Stimulated activated CD8-positive, alpha-beta memory T cell treated with anti-CD3 and anti-CD28 coated beads, Interleukin-2, amount 100 ng/mL, for 48 hours (primary cell): Measurements from ENCODE around the gene METTL24.
"Not testable (repeated sequence)": the region's sequence is repeated elsewhere in the genome, so short reads cannot be mapped to it uniquely, and the experiment has no call there.

ENCODE experiments used
- DNase-seq, 2 donors: peaks; one replicate each; pipeline ENCODE4 v3.0.0-alpha.2; 2020; ENCODE audit warnings: low read depth in 2 of 2

METTL24 gene

DNA sequence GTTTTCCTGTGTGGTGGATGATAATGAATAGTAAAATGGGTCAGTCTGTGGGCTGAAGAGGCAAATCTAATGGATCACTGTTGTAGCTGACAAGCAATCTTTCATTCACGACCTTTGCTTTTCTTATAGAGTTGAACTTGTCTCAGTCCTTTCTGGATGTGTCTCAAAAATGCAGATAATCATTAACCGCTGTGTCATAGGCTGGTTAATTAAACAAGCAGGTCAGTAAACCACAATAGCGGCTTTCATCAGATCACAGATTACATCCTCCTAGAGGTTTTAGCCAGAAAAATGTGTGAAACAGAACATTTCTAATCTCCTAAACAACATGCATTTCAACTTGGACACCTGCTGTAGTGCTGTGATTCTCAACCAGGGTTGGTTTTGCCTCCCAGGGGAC, 2.5 kb upstream of the METTL24 start:
- DNase-seq: no peak

DNA sequence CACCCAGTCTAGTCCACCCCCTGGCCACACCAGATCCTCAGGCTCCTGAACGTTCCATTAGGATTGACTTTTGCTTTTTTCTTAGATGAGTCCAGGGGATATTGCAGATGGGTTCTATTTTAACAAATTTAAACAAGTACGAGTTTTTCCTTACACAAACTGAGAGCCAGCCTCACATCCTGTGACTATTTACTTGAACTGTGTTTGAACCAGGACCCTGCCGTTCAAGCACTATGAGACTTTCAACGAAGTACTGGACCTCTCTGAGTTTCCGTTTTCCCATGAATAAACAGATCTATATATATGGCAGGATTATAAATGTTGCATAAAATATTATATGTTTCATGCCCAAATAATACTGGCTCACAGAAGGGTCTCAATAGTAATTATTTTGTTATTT, 1.4 kb upstream of the METTL24 start:
- DNase-seq: no peak

DNA sequence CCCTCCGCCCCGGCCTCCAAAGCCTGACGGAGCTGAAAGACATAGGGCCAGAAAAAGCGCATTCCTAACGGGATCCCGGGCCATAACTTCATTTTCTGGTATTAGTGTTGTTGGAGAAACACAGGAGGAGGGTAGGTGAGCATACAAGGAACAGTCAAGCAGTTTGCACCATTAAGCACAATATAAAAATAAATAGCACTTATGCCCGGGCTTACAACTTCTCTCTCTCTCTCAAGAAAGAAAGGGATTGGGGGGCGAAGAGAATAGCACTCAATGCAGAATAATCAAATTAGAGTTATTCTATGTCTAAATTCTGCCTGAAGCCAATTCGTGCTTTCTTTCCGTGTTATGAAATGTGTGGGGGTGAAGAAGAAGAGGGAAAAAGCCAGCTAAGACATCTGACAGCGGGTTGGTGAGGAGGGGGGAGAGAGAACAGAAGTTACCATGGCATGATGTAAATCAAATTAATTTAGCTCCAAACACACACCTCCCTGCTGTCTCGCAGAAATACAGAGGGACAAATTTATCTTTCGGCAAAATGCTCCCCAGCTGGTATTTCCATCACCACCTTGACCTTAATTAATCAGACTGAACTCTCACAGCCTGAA, 508 bp upstream of the METTL24 start:
- DNase-seq: no peak

DNA sequence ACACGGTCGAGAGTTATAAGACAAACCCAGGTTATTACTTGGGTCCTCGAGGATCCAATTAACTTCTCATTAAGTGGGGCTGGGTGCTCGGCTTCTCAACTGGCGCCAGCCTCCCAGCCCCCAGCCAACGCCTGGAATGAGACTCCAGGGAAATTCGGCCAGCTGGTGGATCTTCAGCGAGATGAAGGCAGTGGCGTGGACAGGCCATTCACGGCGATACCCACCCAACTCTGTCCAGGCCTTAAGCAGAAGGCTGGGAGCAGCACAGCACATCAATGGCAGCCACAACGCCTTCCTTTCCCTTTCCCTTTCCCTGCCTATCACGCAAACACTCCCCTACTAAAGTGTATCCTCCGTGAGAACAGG, 868 bp downstream of the METTL24 start:
- no peak for DNase-seq

DNA sequence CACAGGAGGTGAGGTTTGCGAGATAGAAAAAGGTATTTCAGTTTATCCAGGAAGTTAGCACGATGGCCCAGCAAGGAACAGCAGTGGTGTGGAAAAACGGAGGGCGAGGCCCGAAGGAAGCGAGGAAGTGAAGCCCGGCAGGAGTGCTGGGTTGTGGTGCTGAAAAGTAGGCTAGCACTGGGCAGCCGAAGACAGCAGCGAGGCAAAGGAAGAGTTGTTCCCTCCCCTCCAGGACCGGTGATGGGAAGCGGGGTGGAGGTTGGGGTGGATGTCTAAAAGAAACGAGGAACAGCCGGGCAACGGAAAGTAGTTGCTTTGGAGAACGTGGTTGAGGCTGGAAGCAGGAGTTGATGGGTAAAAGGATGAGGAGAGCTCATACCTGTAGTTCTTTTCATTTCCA, 1.4 kb downstream of the METTL24 start:
- no peak for DNase-seq

DNA sequence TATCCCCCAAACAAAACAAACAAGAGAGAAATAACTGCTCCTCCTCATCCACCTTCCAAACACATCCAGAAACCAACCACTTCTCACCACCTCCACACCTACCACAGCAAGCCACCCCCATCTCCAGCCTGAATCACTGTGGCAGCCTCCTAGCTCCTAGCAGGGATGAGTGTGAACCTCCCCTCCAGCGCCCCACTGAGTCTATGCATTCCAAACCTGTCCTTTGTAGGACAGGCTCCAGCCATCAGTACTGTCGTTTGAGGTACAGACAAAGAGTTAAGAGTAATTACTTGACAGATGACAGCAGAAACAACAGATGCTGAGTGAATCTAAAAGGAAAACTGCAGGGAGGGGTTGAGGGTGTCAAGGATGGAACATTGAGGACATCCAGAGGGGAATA, 2.4 kb downstream of the METTL24 start:
- no peak for DNase-seq

DNA sequence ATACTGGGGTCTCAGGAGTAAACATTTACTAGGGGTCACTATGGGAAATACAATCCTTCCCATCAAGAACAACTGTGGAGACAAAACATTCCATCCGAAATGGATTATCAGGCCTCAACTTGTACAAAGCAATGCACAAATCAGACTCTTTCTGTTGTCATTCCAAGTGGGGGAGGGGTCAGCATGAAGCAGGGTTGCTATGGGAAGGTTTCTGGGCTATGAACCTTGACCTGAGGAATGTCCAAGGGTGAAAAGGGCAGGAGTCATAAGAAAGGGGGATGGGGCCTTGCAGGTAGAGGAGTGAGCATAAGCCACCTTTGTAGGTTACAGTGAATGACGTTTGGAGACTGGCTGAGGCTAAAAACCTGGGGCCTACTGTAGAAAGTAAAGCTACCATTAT, 3.1 kb downstream of the METTL24 start:
- no peak for DNase-seq

DNA sequence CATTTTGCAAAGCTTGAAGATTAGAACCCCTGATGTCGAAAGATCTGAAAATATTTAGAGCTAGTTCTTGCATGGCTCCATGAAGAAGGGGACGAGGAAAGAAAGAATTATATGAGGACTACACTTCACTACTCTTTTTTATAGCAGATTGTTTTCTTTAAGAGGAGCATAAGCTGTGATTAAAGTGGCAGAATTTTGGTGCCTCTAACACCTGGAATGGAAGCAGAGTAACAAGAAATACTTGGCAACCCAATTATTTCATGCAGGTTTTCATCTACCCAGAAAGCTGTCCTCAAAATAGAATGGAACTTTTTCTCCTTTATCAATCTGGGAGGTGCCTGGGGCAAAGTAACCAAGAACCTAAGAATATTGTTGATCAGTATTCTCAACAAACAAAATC, 4.0 kb downstream of the METTL24 start:
- DNase-seq: no peak

DNA sequence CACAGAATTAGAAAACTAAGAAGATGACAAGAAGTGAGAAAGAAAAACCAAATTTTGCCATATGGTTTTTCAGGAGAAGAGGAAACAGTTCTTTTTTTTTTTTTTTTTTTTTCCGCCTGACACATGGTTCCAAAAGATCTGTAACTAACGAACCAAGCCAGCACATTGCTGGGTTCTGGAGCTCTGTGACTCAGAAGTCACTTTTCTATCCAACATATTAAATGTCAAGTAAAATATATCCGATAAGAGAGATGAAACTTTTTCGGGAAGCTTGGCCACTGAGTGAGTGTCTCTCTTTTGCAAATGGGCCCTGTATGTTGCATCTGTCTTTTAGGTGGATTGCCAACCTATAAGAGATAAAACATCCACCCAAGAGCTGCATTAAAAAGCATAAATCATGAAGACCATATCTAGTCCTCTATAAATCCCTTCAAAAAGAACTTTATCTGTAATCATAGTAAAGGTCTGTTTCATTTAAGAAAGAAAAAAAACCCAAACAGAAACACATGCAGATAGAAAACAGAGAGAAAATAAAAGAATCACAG, 4.6 kb downstream of the METTL24 start:
- no peak for DNase-seq

DNA sequence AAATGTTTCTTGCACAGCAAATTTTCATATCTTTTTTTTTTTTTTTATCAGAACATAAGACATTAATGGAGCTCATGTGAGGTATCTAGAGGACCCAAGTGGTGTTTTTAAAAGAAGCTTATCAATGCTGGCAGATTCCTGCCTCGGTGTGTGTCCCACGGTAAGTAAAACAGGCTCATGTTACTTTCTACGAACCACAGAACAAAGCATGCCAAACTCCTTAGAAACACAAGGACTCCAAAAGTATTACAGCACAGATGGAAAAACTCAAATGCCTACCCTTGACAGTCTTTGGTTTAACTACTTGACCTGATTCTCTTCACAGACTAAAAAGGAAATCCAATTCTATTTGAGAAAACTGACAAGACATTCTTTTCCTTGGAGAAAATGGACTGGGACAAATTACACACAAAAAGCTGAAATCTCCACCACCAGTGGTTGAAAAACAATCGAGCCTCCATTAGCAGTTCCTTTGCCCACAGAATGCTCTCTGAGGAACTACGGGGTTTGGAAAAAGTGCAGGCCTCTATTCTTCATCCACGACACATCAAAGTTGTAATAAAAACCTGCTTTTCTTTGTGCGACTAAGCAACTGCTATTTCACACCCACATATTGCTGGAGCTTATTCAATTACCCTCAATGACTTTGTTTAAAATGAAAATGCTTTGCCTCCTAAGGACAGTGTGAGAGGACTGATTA, 5.4 kb downstream of the METTL24 start:
- DNase-seq: no peak

DNA sequence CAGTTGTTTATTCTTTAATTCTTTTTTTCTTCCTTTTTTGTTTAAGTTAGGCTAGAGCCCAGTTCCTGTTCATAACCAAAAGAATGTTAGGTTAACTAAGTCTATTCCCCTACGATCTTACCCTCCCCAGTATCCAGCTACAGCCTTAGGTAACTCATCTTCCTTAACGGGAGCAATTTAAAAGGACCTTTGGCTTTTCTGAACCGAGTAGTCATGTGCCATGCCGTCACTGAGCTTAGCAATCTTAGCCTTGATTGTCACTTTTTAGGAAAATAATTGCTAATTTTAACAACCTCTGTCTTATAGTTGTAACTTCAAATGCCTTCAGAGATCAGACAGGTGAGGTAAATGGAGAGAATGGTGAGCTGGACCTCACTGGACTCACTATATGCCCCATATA, 6.2 kb downstream of the METTL24 start:
- no peak for DNase-seq

DNA sequence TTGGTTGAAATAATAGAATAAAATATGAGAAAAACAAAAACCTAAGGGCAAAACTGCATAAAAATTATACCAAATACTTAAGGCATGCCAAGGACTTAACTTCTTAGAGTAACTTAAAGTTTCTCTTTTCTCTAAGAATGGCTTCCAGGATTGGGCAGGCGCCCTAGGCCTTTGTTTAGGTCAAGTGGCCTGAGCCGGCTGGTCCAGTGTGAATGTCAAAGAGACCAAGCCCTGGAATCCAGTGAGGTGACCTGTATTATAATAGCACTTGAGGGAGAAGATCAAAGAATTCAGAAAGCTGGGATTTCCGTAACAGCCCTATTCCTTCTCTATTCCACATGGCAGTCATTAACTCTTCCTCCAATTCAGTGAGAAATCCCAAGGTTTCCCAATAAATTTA, 6.6 kb downstream of the METTL24 start:
- DNase-seq: no peak

DNA sequence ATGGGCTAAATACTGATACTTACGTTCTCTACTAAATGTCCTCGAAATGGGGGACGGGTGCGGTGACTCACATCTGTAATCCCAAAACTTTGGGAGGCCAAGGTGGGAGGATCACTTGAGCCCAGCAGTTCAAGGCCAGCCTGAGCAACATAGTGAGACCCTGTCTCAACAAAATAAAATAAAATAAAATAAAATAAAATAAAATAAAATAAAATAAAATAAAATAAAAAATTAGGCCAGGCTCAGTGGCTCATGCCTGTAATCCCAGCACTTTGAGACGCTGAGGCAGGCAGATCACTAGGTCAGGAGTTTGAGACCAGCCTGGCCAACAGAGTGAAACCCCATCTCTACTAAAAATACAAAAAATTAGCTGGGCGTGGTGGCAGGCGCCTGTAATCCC, 7.6 kb downstream of the METTL24 start:
- not testable (repeated sequence) for DNase-seq

DNA sequence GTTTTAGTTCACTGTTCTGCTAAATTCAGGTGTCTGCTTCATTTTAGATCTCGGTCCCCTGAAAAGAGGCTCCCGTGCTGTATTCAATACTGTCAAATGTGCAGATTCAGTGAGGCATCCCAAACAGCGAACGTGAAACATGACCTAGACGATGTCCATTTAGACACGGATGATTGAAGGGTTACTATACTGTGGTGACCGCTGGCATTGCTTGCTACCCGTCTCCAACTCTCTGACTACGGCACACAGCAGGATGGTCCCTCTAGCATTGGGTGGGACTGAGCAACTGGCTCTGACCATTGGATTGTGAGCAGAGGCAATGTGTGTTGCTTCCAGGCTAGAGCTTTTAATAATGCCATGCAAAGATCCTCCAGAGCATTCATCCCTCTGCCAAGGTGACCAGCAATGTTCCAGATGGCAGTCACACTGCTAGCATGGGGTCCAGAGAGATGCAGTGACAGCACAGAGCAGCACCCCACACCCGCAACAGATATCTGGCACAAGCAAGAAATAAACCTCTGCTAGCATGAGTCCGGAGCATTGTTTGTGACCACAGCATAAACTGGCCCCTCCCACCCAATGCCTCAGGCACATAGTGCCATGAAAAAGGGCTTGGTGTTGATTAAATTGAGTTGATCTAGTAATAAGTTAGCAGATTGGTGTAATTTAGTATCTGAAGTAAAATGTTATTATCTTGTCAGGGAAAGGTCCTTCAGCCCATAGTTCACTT, 9.0 kb downstream of the METTL24 start:
- DNase-seq: no peak

DNA sequence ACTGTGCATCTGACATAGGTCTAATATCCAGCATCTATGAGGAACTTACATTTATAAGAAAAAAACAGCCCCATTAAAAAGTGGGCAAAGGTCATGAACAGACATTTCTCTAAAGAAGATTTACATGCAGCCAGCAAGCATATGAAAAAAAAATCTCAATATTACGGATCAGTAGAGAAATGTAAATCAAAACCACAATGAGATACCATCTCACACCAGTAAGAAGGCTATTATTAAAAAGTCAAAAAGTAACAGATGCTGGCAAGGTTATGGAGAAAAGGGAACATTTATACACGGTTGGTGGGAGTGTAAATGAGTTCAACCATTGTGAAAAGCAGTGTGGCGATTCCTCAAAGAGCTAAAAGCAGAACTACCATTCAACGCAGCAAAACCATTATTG, 13.1 kb downstream of the METTL24 start:
- DNase-seq: no peak

DNA sequence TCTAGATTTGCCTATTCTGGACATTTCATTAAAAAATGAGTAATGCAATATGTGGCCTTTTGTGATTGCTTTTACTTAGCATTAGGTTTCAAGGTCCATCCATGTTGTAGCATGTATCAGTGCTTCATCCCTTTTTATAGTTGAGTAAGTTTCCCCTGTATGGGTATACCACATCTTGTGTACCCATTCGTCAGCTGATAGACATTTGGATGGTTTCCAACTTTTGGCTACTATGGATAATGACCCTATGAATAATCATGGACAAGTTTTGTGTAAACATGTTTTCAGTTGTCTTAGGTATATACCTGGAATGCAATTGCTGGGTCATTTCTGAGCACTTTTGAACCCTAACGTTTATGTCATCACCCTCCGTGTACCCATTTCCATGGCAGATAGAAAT, 15.4 kb downstream of the METTL24 start:
- no peak for DNase-seq

DNA sequence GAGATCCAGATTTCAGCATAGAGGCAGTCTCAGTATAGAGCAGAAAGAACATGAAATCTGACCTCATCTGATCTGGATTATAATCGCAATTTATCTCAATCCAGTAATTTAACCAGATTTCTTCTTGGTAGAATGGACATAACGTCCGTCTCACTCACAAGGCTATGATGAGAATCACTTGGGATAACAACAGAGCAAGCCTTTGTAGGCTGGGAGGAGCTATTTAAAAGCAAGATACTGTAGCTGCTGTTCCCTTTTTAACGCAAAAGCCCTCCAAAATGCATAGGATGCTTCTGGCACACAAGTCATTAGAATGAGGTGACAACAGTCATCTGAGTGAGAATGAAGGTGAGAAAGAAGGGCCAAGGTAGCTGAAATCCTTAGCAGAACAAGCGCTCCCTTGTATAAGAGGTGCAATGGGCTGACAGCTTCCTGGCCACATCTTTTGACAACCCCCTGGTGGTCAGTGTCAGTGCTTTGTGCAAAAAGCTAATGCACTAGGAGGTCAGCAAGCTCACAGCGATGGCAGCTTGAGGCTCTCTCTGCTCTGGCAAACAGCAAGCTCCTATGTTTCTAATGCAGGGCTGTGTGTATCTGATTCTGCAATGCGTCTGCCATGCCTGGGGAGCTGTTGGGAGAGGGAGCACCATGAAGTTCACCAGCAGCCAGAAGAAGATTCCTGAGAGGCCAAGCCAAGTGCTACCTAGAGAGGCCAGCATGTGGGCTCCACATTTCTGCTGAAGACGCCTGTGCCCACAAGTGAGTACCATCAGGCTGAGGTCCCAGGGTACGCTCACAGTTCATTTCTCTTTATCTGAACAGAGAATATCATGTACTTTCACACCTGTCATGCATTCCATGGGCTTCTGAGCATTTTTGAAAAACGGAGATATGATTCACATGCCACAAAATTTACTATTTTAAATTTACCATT, 16.2 kb downstream of the METTL24 start:
- DNase-seq: no peak

DNA sequence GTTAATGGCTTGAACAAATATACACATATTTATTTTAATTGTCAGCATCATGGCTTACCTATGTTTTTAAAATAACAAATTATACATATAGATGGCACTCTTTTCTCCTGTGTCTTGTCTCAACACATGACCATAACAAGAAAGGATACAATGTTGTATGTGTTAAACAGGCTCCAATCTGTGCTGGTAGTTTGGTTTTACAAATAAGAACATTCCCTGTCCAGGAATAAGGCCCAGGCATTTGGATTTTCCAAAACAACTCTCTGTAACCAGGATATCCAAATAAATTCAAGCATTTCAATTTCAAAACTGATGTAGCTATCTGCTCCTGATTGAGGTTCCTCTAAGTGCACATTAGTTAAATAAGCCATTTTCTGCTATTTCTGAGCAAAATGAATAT, 17.1 kb downstream of the METTL24 start:
- DNase-seq: no peak

DNA sequence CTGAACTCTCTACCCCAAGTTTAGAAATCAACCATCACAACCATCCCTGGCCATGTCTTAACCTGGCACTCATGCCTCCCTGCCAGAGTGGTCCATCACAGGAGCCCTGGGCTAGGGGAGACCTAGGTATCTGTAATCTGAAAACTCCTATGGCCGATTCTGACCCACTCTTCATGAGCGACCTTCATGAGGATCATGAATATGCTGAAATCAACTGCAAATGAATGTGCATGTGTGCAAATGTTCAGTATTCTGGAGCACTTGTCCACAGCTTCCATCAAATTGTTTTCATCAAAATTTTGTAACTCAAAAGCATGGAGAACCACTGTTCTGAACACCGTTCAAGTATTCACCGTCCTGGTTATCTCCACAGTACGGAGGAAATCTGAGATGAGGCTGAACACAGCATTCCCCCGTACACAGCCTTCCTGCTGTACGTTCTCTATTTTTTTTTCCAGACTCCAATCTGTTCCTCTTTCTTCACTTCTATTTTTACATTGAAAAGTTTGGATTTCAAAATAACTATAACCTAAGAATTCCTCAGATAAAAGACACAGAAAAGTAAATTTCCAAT, 17.7 kb downstream of the METTL24 start:
- DNase-seq: no peak

DNA sequence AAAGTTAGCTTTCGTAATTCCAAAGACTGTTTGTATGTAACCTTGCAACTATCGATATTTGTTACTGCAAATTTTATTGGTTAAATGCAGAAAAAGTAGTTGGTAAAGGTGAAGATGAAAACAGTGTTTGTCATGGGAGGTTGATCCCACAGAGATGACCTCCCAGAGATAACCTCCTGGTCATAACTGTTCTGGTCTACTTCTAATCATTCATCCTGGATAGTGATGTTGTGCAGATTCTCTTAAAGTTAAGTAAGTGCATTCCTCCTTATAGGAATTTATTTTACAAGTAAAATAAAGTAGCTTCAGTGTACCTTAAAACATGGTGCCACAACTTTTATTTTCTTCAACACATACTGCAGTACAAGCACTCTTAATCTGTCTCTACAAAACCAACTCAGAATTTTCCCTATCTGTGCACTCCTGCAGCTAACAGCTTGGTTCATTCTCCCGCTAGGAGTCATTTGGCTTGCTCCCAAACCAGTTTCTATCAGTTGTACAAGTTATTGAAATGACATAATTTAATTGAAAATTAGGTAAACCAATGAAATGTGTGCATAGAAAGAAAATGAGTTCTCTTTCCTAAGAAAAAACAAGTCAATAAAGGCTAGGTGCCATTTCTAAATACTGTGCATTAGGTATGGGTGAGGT, 19.2 kb downstream of the METTL24 start:
- no peak for DNase-seq

DNA sequence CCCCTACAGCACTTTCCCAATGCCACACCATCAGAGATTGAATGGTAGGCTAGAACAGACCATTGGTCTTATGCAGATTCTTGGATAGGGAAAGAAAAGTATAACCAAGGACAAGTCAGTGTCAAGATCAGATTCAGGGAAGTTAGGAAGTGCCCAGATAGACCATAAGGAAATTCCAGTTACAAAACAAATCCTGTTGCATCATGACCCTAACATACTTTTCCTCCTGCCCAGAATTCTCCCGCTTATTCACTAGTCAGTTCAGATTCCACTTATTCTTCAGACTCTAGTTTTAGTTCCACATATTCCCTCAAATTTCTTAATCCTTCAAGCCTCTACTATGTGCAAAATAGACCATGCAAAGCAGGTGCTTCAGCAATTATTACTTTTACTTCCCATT, 20.7 kb downstream of the METTL24 start:
- no peak for DNase-seq
